BJ (cell line): Measurements from ENCODE around the gene PBX2. TPM values are rescaled to one million over a fixed set of nuclear protein-coding genes. Genes with fewer than 3 reads are reported as not detected.

ENCODE experiments used
- CTCF ChIA-PET: fragments of 350-600 bp; formaldehyde crosslinking; extraction: SDS; loops from one replicate; lab custom pipeline; 2021; ENCODE audit warnings: antibody characterized with exemption, inconsistent platforms; lab: Yijun Ruan, JAX
- POLR2A ChIA-PET: fragments of 300-600 bp; sonication (Branson Sonifier 250); formaldehyde crosslinking; extraction: SDS; loops from one replicate; lab custom pipeline; 2021; ENCODE audit warnings: antibody characterized with exemption; lab: Charles Lee
- DNase-seq: peaks from one replicate; pipeline ENCODE4 v3.0.0-alpha.2; 2011; ENCODE audit warnings: low read depth
- H3K27me3 ChIP-seq: 2 replicates; pipeline ENCODE4 v1.6.0; 2011; ENCODE audit warnings: low read length; ENCODE audit not compliant: control insufficient read depth, insufficient read depth
- H3K36me3 ChIP-seq: 2 replicates; pipeline ENCODE4 v1.5.1; 2011; ENCODE audit warnings: low read length; ENCODE audit not compliant: control insufficient read depth, insufficient read depth
- H3K4me3 ChIP-seq: 2 replicates; pipeline ENCODE4 v1.5.1; 2011; ENCODE audit warnings: low read depth, mild to moderate bottlenecking, control low read depth, low read length
- CTCF ChIP-seq: IDR thresholded peaks from 2 replicates; pipeline ENCODE4 v1.5.1; 2011; ENCODE audit warnings: low read depth, mild to moderate bottlenecking, control low read depth, inconsistent platforms, low read length, moderate library complexity; ENCODE audit not compliant: insufficient read depth
- polyA plus RNA-seq: library from polyadenylated mRNA; depleted of rRNA; stranded (reverse); fragments of >200 nt; gene quantifications from 2 replicates; pipeline ENCODE4 v1.2.3, GENCODE V29; 2011

Gene PBX2
- polyA plus RNA-seq, 1 experiment: 73.5 TPM

- CTCF ChIA-PET: interaction anchor here (1.5 kb wide), 1 partner anchor 53 kb away, joined by 3 read pairs; no protein-coding TSS in a partner anchor
- Histone ChIP-seq H3K27me3 (no peaks in the 10 kb centered on the region), H3K36me3 (peaks cover 35% of the 10 kb centered on the region), H3K4me3 (no peak overlapping the region)
- DNase-seq: no peak
- POLR2A ChIA-PET: no interaction called here
- TF ChIP-seq CTCF: no peak
Measured at GRCh38 chr6:32166411-32167061, 23.5 kb downstream of the PBX2 start.

GRCh38 chr6:32164295-32164694 lies 25.7 kb downstream of the PBX2 start, which contains the start of gene EGFL8:
Gene EGFL8, plus strand, starts transcription at chr6:32164595. Its CDS starts 1,571 bp downstream, at chr6:32166166.
- ChIA-PET CTCF (interaction anchor here (1.0 to 1.1 kb wide), 3 partner anchors 31 to 117 kb away, joined by 4 to 5 read pairs (median 4); no protein-coding TSS in a partner anchor), POLR2A (no interaction called here)
- DNase-seq: no peak

GRCh38 chr6:32163559-32164258 lies 26.3 kb downstream of the PBX2 start:
- TF ChIP-seq CTCF: no peak
- ChIA-PET CTCF (interaction anchor here (1.0 to 1.1 kb wide), 3 partner anchors 32 to 116 kb away, joined by 4 to 5 read pairs (median 4); no protein-coding TSS in a partner anchor), POLR2A (no interaction called here)
- DNase-seq: no peak
- Histone ChIP-seq H3K36me3 (peaks cover 16% of the 10 kb centered on the region), H3K4me3 (no peak overlapping the region), H3K27me3 (no peaks in the 10 kb centered on the region)

More at GRCh38 chr6:32164295-32164694, 25.7 kb downstream of the PBX2 start, which contains the start of gene EGFL8:
- H3K27me3 ChIP-seq: no peaks in the 10 kb centered on the region
- H3K36me3 ChIP-seq: peaks cover 20% of the 10 kb centered on the region
- no peak within 1 kb of the TSS for H3K4me3 ChIP-seq
- TF ChIP-seq CTCF: no peak

GRCh38 chr6:32158052-32158451 lies 31.9 kb downstream of the PBX2 start:
- no peak for TF ChIP-seq CTCF
- Histone ChIP-seq H3K36me3 (peaks cover 8% of the 10 kb centered on the region), H3K4me3 (no peak overlapping the region), H3K27me3 (no peaks in the 10 kb centered on the region)
- POLR2A ChIA-PET: no interaction called here
- CTCF ChIA-PET: interaction anchor here (0.7 kb wide), 1 partner anchor 838 kb away, joined by 3 read pairs; no protein-coding TSS in a partner anchor
- no peak for DNase-seq

DNA sequence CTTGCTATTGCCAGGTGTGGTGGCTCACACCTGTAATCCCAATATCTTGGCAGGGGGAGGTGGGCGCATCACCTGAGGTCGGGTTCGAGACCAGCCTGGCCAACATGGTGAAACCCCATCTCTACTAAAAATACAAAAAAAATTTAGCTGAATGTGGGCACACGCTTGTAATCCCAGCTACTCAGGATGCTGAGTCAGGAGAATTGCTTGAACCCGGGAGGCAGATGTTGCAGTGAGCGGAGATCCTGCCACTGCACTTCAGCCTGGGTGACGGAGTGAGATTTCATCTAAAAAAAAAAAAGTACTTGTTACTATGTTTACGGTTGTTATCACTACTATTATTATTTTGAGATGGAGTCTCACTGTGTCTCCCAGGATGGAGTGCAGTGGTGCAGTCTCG lies 33.1 kb downstream of the PBX2 start:
- CTCF ChIA-PET: no interaction called here
- no peak for TF ChIP-seq CTCF
- DNase-seq: no peak
- Histone ChIP-seq H3K27me3 (no peaks in the 10 kb centered on the region), H3K4me3 (no peak overlapping the region), H3K36me3 (peaks cover 7% of the 10 kb centered on the region)
- POLR2A ChIA-PET: no interaction called here
